H1 (cell line): ENCODE measurements around the gene RAD51B. TPM values are rescaled to one million over a fixed set of nuclear protein-coding genes. Genes with fewer than 3 reads are reported as not detected.

Experiments used
- CTCF ChIA-PET: fragments of 300-600 bp; sonication (Branson Sonifier 250); formaldehyde crosslinking; loops from one replicate; lab custom pipeline; 2021; ENCODE audit not compliant: partially characterized antibody; lab: Charles Lee
- POLR2A ChIA-PET: fragments of 300-600 bp; sonication (Branson Sonifier 250); formaldehyde crosslinking; loops from one replicate; lab custom pipeline; 2021; ENCODE audit warnings: inconsistent platforms; ENCODE audit not compliant: partially characterized antibody; lab: Charles Lee
- DNase-seq, 2 experiments: peaks; one replicate each; pipeline versions ENCODE4 v3.0.0 to v3.0.0-alpha.2; 2010 to 2022; ENCODE audit warnings: low spot score in 2 of 2, low read depth in 1 of 2, mixed read lengths in 1 of 2
- FAIRE-seq: peaks from 2 replicates; lab custom pipeline; 2011; peaks lifted over from hg19 to GRCh38; lab: Jason Lieb, UNC
- H2AFZ ChIP-seq: 2 replicates; pipeline ENCODE4 v1.8.1; 2012; ENCODE audit warnings: low read length, inconsistent platforms
- H2AK5ac ChIP-seq: 2 replicates; pipeline ENCODE4 v1.6.1; 2013; ENCODE audit warnings: low read depth, low read length
- H2BK120ac ChIP-seq: replicated peaks from 2 replicates; pipeline ENCODE3; 2013; ENCODE audit warnings: low read depth, low read length, inconsistent platforms
- H2BK12ac ChIP-seq: 2 replicates; pipeline ENCODE4 v1.6.1; 2013; ENCODE audit warnings: low read depth, low read length
- H2BK15ac ChIP-seq: 2 replicates; pipeline ENCODE4 v1.6.1; 2013; ENCODE audit warnings: low read length
- H2BK20ac ChIP-seq: 2 replicates; pipeline ENCODE4 v1.6.1; 2013; ENCODE audit warnings: low read length
- H2BK5ac ChIP-seq: 2 replicates; pipeline ENCODE4 v1.6.1; 2013; ENCODE audit warnings: low read depth, low read length
- H3K14ac ChIP-seq: 2 replicates; pipeline ENCODE4 v1.6.1; 2013; ENCODE audit warnings: inconsistent platforms; ENCODE audit not compliant: insufficient read length
- H3K18ac ChIP-seq: 2 replicates; pipeline ENCODE4 v1.6.1; 2013; ENCODE audit warnings: low read length; ENCODE audit errors: extremely low read depth
- H3K23ac ChIP-seq: 2 replicates; pipeline ENCODE4 v1.6.1; 2013; ENCODE audit warnings: inconsistent platforms; ENCODE audit not compliant: insufficient read length
- H3K23me2 ChIP-seq: 2 replicates; pipeline ENCODE4 v1.6.1; 2013; ENCODE audit warnings: low read depth, low read length
- H3K27ac ChIP-seq: 2 replicates; pipeline ENCODE4 v1.6.1; 2011; ENCODE audit warnings: low read depth, low read length, inconsistent platforms
- H3K27me3 ChIP-seq, 4 experiments: replicated peaks in 1 of 4; 1 replicate in 1 of 4; 2 replicates in 3 of 4; pipeline versions ENCODE4 v1.6.1 to v1.8.1; 2011 to 2013; ENCODE audit warnings: low read length in 3 of 4, mild to moderate bottlenecking in 3 of 4, inconsistent platforms in 2 of 4, mixed read lengths in 2 of 4, moderate library complexity in 1 of 4; ENCODE audit not compliant: control insufficient read depth in 3 of 4, insufficient read depth in 3 of 4; ENCODE audit errors: extremely low read depth in 1 of 4
- H3K36me3 ChIP-seq, 4 experiments: 2 replicates each; pipeline versions ENCODE4 v1.6.1 to v1.8.1; 2011 to 2013; ENCODE audit warnings: mild to moderate bottlenecking in 4 of 4, low read length in 3 of 4, moderate library complexity in 2 of 4, control low read depth in 1 of 4, inconsistent platforms in 1 of 4; ENCODE audit not compliant: insufficient read depth in 4 of 4, control insufficient read depth in 2 of 4
- H3K4ac ChIP-seq: replicated peaks from 2 replicates; pipeline ENCODE3; 2013; ENCODE audit warnings: low read length, low read depth, mixed read lengths, inconsistent platforms; ENCODE audit not compliant: insufficient read length
- H3K4me1 ChIP-seq, 4 experiments: replicated peaks in 1 of 4; 1 replicate in 1 of 4; 2 replicates in 3 of 4; pipeline versions ENCODE4 v1.6.1 to v1.8.1; 2011 to 2013; ENCODE audit warnings: low read length in 3 of 4, inconsistent platforms in 2 of 4, mixed read lengths in 1 of 4; ENCODE audit not compliant: insufficient read depth in 4 of 4, control insufficient read depth in 3 of 4
- H3K4me2 ChIP-seq, 2 experiments: 2 replicates each; pipeline versions ENCODE4 v1.6.1 to v1.8.1; 2011 to 2013; ENCODE audit warnings: low read depth in 2 of 2, low read length in 2 of 2, control low read depth in 1 of 2, inconsistent platforms in 1 of 2, mild to moderate bottlenecking in 1 of 2; ENCODE audit not compliant: insufficient read depth in 1 of 2
- H3K4me3 ChIP-seq, 4 experiments: fragments of 200-600, 300-600 bp in 1 of 4; sonication (generic), shearing (Covaris generic), sonication (Bioruptor Twin) in 1 of 4; 2 replicates each; pipeline versions ENCODE4 v1.5.1 to v1.8.1; 2011 to 2016; ENCODE audit warnings: low read length in 4 of 4, low read depth in 3 of 4, control low read depth in 2 of 4, inconsistent platforms in 2 of 4, mild to moderate bottlenecking in 2 of 4, mixed read lengths in 1 of 4, moderate library complexity in 1 of 4; ENCODE audit not compliant: insufficient read depth in 2 of 4; ENCODE audit errors: extremely low read depth in 1 of 4
- H3K56ac ChIP-seq: replicated peaks from 2 replicates; pipeline ENCODE3; 2013; ENCODE audit warnings: low read depth, mild to moderate bottlenecking, mixed read lengths, low read length, inconsistent platforms; ENCODE audit not compliant: insufficient read length
- H3K79me1 ChIP-seq: 2 replicates; pipeline ENCODE4 v1.6.1; 2013; ENCODE audit warnings: low read depth, low read length, control low read depth
- H3K79me2 ChIP-seq, 2 experiments: 2 replicates each; pipeline versions ENCODE4 v1.6.1 to v1.8.1; 2012 to 2013; ENCODE audit warnings: low read length in 2 of 2, mild to moderate bottlenecking in 2 of 2, inconsistent platforms in 1 of 2; ENCODE audit not compliant: insufficient read depth in 2 of 2, control insufficient read depth in 1 of 2
- H3K9ac ChIP-seq, 4 experiments: replicated peaks in 1 of 4; 1 replicate in 1 of 4; 2 replicates in 3 of 4; pipeline versions ENCODE4 v1.6.1 to v1.8.1; 2011 to 2013; ENCODE audit warnings: low read depth in 3 of 4, low read length in 3 of 4, control low read depth in 2 of 4, mild to moderate bottlenecking in 2 of 4, moderate library complexity in 2 of 4, inconsistent platforms in 1 of 4; ENCODE audit errors: extremely low read depth in 1 of 4
- H3K9me3 ChIP-seq, 2 experiments: 2 replicates each; pipeline versions ENCODE4 v1.6.1 to v1.8.1; 2012 to 2013; ENCODE audit warnings: mild to moderate bottlenecking in 2 of 2, moderate library complexity in 2 of 2, control low read depth in 1 of 2, inconsistent platforms in 1 of 2, low read depth in 1 of 2, low read length in 1 of 2, mixed read lengths in 1 of 2; ENCODE audit not compliant: insufficient read depth in 2 of 2
- H4K20me1 ChIP-seq, 2 experiments: replicated peaks in 1 of 2; 2 replicates each; pipeline versions ENCODE3 to v1.8.1; 2011 to 2013; ENCODE audit warnings: inconsistent platforms in 2 of 2, low read length in 2 of 2, mild to moderate bottlenecking in 1 of 2; ENCODE audit not compliant: insufficient read depth in 2 of 2, control insufficient read depth in 1 of 2
- H4K5ac ChIP-seq: 2 replicates; pipeline ENCODE4 v1.6.1; 2013; ENCODE audit warnings: low read length, low read depth, mixed read lengths, inconsistent platforms; ENCODE audit not compliant: insufficient read length
- H4K8ac ChIP-seq: 2 replicates; pipeline ENCODE4 v1.8.0; 2013; ENCODE audit warnings: mild to moderate bottlenecking, moderate library complexity, low read length, inconsistent platforms; ENCODE audit not compliant: insufficient read depth; ENCODE audit errors: extremely low read depth
- H4K91ac ChIP-seq: replicated peaks from 2 replicates; pipeline ENCODE3; 2013; ENCODE audit warnings: low read length, mixed read lengths, inconsistent platforms; ENCODE audit not compliant: insufficient read length
- ASH2L ChIP-seq: fragments of 200-600, 300-600 bp; sonication (generic); IDR thresholded peaks from one replicate; pipeline ENCODE4 v1.7.1; 2017; ENCODE audit warnings: low read length
- SIX5 ChIP-seq: IDR thresholded peaks from 2 replicates; pipeline ENCODE4 v1.6.1; 2011; ENCODE audit warnings: mild to moderate bottlenecking, low read depth, low read length
- WGBS, 2 experiments: shearing (Covaris generic) in 1 of 2; methylation state at CpG; one replicate each; pipeline versions ENCODE4 v1.1.6 to v1.1.7; 2013 to 2015; ENCODE audit warnings: low lambda C conversion rate in 2 of 2, mixed read lengths in 2 of 2, inconsistent platforms in 1 of 2, low coverage in 1 of 2, missing lambda C conversion rate in 1 of 2; ENCODE audit not compliant: insufficient replicate concordance in 2 of 2, insufficient coverage in 1 of 2, insufficient read length in 1 of 2; ENCODE audit errors: extremely low coverage in 1 of 2, missing lambda C conversion rate in 1 of 2; 5-methylcytosine and 5-hydroxymethylcytosine counted together
- polyA plus RNA-seq, 7 experiments: library from polyadenylated mRNA; depleted of rRNA in 3 of 7; stranded (reverse) in 5 of 7; unstranded in 2 of 7; fragments of >200 nt in 5 of 7; fragments of 200-250 nt in 2 of 7; gene quantifications; 1 replicate in 5 of 7; 2 replicates in 1 of 7; 4 replicates in 1 of 7; pipeline versions ENCODE4 v1.2.1 to v1.2.3, GENCODE V29; 2011 to 2013; ENCODE audit warnings: missing spikeins in 2 of 7, mixed read lengths in 2 of 7
- total RNA-seq: library from RNA; stranded (reverse); fragmentation: NEBNext Ultra II Directional; extraction: Animal tissue kit (Norgen Biotek cat#: 25700); gene quantifications from 2 replicates; pipeline ENCODE4 v1.2.1, GENCODE V29; 2021

RAD51B gene
- total and polyA plus RNA-seq, 2 of the 8 experiments (the other 6 are each of a cell fraction or from before 2014, with no cell fraction given): 3.9 to 14.9 TPM

- no peak overlapping the region for H2AFZ ChIP-seq
- POLR2A ChIA-PET: interaction anchor here (1.0 to 1.7 kb wide), 2 partner anchors 10 to 11 kb away, joined by 3 to 5 read pairs; no protein-coding TSS in a partner anchor
- no peak for FAIRE-seq
- TF ChIP-seq ASH2L: no peak
- no peak for TF ChIP-seq SIX5
Measured at GRCh38 chr14:68616221-68616902, 796.8 kb downstream of the RAD51B start.

More at GRCh38 chr14:68616221-68616902, 796.8 kb downstream of the RAD51B start:
- Histone ChIP-seq H3K56ac (no peak overlapping the region), H4K5ac (no peak overlapping the region), H2BK12ac (no peak overlapping the region), H3K79me1 (no peaks in the 10 kb centered on the region), H4K91ac (no peak overlapping the region), H3K4me3 (no peak overlapping the region), H2BK120ac (no peak overlapping the region), H3K79me2 (no peaks in the 10 kb centered on the region), H3K4me1 (no peaks in the 10 kb centered on the region), H4K20me1 (no peaks in the 10 kb centered on the region), H3K14ac (no peak overlapping the region), H3K4me2 (no peak overlapping the region), H2BK5ac (no peak overlapping the region), H2BK20ac (no peak overlapping the region), H3K27me3 (no peaks in the 10 kb centered on the region), H3K23ac (no peak overlapping the region), H3K9me3 (peaks cover 19 to 24% of the 10 kb centered on the region in 2 experiments), H3K4ac (no peak overlapping the region), H3K27ac (no peak overlapping the region), H4K8ac (no peak overlapping the region), H2BK15ac (no peak overlapping the region), H2AK5ac (no peak overlapping the region), H3K18ac (no peak overlapping the region), H3K36me3 (no peaks in the 10 kb centered on the region), H3K23me2 (no peaks in the 10 kb centered on the region; the same call in 1 of the 2 replicates), H3K9ac (no peak overlapping the region)
- CTCF ChIA-PET: interaction anchor here (0.6 to 1.1 kb wide), 2 partner anchors 9 to 89 kb away, joined by 3 read pairs; no protein-coding TSS in a partner anchor
- DNase-seq: no peak
- WGBS, 2 experiments: 86% methylated on average over 1 of the region's 1 CpG; no CpG with 5 or more reads in 1 of the 2 experiments
